Astrocyte of the spinal cord (primary cell): ENCODE measurements around the gene PTCHD1.

Experiments used
- DNase-seq: peaks from one replicate; pipeline ENCODE4 v3.0.0; 2011; ENCODE audit warnings: low read depth, low spot score
- H3K4me3 ChIP-seq: 2 replicates; pipeline ENCODE4 v1.5.1; 2011; ENCODE audit warnings: low read depth, mild to moderate bottlenecking, low read length, moderate library complexity
- in situ Hi-C: cut with HindIII; loops from 2 replicates; pipeline ENCODE4 v1.10.0; 2017; ENCODE audit warnings: low sequenced_read_pairs
- TF ChIP-seq, protein P1 (sequence below): IDR thresholded peaks from 2 replicates; pipeline ENCODE4 v1.5.1; 2012; ENCODE audit warnings: low read depth, mild to moderate bottlenecking, low read length, inconsistent platforms

The PTCHD1 gene

DNA sequence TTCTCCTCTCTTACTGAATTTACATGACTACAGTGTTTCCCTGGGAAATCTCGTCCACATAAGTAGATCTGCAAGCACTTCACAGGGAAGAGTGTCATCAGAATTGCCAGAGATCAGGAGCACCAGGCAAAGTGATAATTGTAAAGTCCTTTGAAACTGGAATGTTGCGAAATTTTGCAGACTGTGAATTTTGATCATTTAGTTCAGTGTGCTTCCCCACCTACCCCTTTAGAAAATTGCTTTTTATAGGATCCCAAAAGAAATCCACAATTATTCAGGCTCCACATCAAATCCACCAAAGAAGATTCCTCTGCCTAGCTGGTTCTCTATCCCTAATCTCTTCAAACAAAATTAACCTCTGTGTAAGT lies 10.2 kb downstream of the PTCHD1 start:
- TF ChIP-seq, protein P1, sequence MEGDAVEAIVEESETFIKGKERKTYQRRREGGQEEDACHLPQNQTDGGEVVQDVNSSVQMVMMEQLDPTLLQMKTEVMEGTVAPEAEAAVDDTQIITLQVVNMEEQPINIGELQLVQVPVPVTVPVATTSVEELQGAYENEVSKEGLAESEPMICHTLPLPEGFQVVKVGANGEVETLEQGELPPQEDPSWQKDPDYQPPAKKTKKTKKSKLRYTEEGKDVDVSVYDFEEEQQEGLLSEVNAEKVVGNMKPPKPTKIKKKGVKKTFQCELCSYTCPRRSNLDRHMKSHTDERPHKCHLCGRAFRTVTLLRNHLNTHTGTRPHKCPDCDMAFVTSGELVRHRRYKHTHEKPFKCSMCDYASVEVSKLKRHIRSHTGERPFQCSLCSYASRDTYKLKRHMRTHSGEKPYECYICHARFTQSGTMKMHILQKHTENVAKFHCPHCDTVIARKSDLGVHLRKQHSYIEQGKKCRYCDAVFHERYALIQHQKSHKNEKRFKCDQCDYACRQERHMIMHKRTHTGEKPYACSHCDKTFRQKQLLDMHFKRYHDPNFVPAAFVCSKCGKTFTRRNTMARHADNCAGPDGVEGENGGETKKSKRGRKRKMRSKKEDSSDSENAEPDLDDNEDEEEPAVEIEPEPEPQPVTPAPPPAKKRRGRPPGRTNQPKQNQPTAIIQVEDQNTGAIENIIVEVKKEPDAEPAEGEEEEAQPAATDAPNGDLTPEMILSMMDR: no peak
- no peak for DNase-seq
- no peak overlapping the region for H3K4me3 ChIP-seq
- in situ Hi-C loops: no loop called here

DNA sequence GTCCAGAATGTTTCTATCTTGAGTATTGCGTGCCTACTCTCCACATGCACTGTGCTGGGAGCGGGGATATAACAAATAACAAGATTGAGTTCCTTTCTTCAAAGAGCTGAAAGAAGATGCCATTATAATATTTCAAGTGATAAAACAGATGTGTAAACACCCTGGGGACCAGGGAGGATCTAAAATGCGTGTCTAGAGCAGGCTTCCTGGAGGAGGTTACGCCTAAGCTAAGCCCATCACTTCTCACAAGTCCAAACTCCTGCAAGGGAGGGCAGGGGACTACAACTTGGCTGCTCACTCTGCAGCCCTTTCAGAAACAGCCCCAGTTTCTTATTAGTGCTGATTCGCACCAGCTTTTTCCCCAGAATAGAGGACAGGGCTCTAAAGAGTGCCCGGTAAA lies 21.5 kb downstream of the PTCHD1 start:
- TF ChIP-seq, protein P1: no peak
- H3K4me3 ChIP-seq: no peak overlapping the region
- no peak for DNase-seq
- in situ Hi-C loops: no loop called here

DNA sequence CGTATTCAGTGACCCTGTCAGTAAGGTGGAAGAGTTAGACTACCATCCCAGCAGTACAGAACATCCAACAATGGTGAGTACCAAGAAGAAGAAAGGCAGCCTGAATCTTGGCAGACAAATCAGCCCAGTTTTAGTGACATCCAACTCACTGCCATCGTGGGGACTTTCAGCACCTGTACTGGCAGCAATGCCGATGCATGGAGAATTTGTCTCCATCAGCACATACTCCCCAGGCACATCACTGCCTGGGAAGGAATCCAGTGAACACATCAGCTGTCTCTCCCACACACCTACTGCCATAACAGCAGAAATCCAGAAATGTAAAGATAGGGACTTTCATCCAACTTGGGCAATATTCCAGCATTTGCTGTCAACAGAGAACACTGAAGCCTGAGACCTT lies 29.8 kb downstream of the PTCHD1 start:
- DNase-seq: no peak
- no peak overlapping the region for H3K4me3 ChIP-seq
- TF ChIP-seq, protein P1: no peak
- in situ Hi-C loops: no loop called here

DNA sequence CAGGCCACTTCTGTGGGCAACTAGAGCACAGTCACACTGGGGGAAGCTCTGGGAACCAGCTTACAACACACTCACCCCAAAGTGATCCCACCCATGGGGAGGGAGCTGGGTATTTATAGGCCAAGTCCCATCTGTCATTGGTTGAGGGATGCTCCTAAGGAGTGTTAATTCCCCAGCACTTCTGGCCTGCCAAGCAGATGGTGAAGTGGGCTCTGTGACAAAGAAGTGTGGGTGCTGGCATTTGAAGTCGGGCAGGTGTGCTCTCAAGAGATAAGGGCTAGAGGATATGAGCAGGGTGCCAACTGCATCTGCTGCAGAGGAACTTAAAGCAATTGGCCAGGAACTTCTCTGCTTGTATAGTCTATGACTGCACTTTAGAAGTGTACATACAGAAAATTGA lies 30.9 kb downstream of the PTCHD1 start:
- TF ChIP-seq, protein P1: no peak
- DNase-seq: no peak
- in situ Hi-C loops: no loop called here
- no peak overlapping the region for H3K4me3 ChIP-seq

DNA sequence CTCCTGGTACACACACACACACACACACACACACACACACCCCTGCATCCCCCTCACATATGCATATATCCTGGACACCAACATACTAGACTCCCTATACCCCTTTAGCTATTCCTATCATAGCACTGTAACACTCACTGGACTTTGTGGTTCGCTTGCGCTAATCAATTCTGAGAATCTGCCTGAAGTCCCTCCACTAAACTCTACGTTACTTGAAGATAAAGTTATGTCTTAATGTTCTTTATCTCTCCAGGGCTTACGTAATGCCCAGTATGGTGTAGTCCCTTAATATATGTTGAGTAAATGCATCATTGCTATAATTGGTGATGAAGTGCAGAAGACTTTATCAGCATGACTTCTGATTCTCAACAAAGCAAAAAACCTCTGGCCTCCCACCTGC lies 32.3 kb downstream of the PTCHD1 start:
- no peak overlapping the region for H3K4me3 ChIP-seq
- in situ Hi-C loops: no loop called here
- no peak for DNase-seq
- TF ChIP-seq, protein P1: no peak

DNA sequence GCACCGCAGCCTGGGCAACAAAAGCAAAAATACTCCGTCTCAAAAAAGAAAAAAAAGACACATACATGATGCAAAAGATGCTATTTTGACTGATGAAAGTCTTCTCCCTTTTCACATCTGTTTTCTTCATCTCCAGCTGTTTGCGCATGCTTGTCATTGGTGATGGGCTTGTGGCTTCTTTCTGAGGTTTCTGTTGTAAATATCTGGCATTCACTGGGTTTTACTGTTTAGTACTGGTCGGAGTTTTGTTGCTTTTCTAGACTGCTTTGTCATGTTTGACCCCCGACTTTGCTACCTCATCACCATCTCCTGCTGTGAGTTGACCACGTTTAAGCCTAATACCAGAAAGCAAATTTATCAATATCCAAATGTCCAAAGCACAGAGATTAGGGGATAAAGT lies 34.4 kb downstream of the PTCHD1 start:
- TF ChIP-seq, protein P1: no peak
- in situ Hi-C loops: no loop called here
- H3K4me3 ChIP-seq: no peak overlapping the region
- peak; percentile 9 for DNase-seq

DNA sequence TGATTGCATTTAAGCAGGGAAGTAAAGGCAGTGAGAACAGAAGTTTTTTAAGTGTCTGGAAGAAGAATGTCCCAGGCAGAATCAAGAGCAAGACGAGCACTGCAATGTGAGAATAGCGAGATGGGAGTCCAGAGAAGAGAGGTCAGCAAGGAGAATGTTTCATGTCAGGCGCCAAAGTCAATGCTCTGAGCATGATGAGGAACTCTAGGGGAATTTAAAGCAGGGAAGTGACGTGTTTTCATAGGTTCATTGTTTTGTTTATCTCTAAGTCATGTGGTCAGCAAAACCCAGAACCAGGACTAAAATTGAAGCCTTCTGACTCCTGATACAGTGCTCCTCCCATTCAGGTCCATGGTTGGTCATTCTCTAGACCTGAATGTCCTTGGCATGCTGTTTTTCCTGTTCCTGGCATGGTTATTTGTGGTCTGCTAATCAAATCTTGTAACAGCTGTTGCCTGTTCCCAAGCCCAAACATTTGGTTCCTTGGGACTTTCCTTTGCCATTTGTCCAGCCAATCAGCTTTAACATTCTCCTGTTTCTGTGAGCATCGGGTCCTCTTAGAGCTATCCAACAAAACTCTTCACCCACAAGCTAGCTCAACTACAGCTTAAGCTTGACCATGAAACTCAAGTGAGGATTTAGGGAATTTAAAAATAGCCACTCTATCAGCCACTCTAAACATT lies 37.7 kb downstream of the PTCHD1 start:
- TF ChIP-seq, protein P1: no peak
- peak; percentile 8 for DNase-seq
- in situ Hi-C loops: no loop called here
- no peak overlapping the region for H3K4me3 ChIP-seq
